ENCODE measurements around the gene FILIP1.

FILIP1 gene

GRCh38 chr6:75305573-75305972 is 188.0 kb downstream of the FILIP1 start:
- no peak for TF ChIP-seq POLR2AphosphoS5 (IDR thresholded peaks at IDR 0.05; ENCODE audit: low read depth)
- TF ChIP-seq CTCF (IDR thresholded peaks at IDR 0.05; ENCODE audit: insufficient read depth, low read length), result no peak
- no peak for TF ChIP-seq SPI1 (IDR thresholded peaks at IDR 0.05; ENCODE audit: borderline replicate concordance, low read depth)
- TF ChIP-seq GABPA (IDR thresholded peaks at IDR 0.05; ENCODE audit: low read depth), result no peak
- TF ChIP-seq REST (IDR thresholded peaks at IDR 0.05; ENCODE audit: insufficient replicate concordance, low read depth), result no peak
- H3K4me3 ChIP-seq (replicated peaks; ENCODE audit: insufficient read depth, low read length), result no peak overlapping the region
- peaks cover 12% of the 10 kb centered on the region for H3K27me3 ChIP-seq (ENCODE audit: insufficient read depth, poor library complexity, severe bottlenecking)
- DNase-seq (ENCODE audit: low read depth in 1 of 2, low spot score in 1 of 2), result no peak
- H3K27ac ChIP-seq (replicated peaks), result no peak overlapping the region

GRCh38 chr6:75302280-75302679 is 191.3 kb downstream of the FILIP1 start:
- H3K27ac ChIP-seq (replicated peaks), result no peak overlapping the region
- H3K27me3 ChIP-seq (ENCODE audit: insufficient read depth, poor library complexity, severe bottlenecking), result peaks cover 3% of the 10 kb centered on the region
- no peak for DNase-seq (ENCODE audit: low read depth in 1 of 2, low spot score in 1 of 2)
- TF ChIP-seq POLR2AphosphoS5 (IDR thresholded peaks at IDR 0.05; ENCODE audit: low read depth) (no peak), GABPA (IDR thresholded peaks at IDR 0.05; ENCODE audit: low read depth) (no peak), SPI1 (IDR thresholded peaks at IDR 0.05; ENCODE audit: borderline replicate concordance, low read depth) (no peak), CTCF (IDR thresholded peaks at IDR 0.05; ENCODE audit: insufficient read depth, low read length) (no peak), REST (IDR thresholded peaks at IDR 0.05; ENCODE audit: insufficient replicate concordance, low read depth) (no peak)
- no peak overlapping the region for H3K4me3 ChIP-seq (replicated peaks; ENCODE audit: insufficient read depth, low read length)

GRCh38 chr6:75301537-75301936 is 192.1 kb downstream of the FILIP1 start:
- Histone ChIP-seq H3K27me3 (ENCODE audit: insufficient read depth, poor library complexity, severe bottlenecking) (peaks cover 3% of the 10 kb centered on the region), H3K4me3 (replicated peaks; ENCODE audit: insufficient read depth, low read length) (no peak overlapping the region), H3K27ac (replicated peaks) (no peak overlapping the region)
- no peak for TF ChIP-seq REST (IDR thresholded peaks at IDR 0.05; ENCODE audit: insufficient replicate concordance, low read depth)
- no peak for TF ChIP-seq POLR2AphosphoS5 (IDR thresholded peaks at IDR 0.05; ENCODE audit: low read depth)
- no peak for TF ChIP-seq CTCF (IDR thresholded peaks at IDR 0.05; ENCODE audit: insufficient read depth, low read length)
- no peak for TF ChIP-seq SPI1 (IDR thresholded peaks at IDR 0.05; ENCODE audit: borderline replicate concordance, low read depth)
- TF ChIP-seq GABPA (IDR thresholded peaks at IDR 0.05; ENCODE audit: low read depth), result no peak
- DNase-seq (ENCODE audit: low read depth in 1 of 2, low spot score in 1 of 2), result no peak

All from HL-60 (cell line).